Measurements from ENCODE around the gene KAT8. TPM values are rescaled to one million over a fixed set of nuclear protein-coding genes. Genes with fewer than 3 reads are reported as not detected.

KAT8 gene
- total RNA-seq: 41.3 TPM

DNA sequence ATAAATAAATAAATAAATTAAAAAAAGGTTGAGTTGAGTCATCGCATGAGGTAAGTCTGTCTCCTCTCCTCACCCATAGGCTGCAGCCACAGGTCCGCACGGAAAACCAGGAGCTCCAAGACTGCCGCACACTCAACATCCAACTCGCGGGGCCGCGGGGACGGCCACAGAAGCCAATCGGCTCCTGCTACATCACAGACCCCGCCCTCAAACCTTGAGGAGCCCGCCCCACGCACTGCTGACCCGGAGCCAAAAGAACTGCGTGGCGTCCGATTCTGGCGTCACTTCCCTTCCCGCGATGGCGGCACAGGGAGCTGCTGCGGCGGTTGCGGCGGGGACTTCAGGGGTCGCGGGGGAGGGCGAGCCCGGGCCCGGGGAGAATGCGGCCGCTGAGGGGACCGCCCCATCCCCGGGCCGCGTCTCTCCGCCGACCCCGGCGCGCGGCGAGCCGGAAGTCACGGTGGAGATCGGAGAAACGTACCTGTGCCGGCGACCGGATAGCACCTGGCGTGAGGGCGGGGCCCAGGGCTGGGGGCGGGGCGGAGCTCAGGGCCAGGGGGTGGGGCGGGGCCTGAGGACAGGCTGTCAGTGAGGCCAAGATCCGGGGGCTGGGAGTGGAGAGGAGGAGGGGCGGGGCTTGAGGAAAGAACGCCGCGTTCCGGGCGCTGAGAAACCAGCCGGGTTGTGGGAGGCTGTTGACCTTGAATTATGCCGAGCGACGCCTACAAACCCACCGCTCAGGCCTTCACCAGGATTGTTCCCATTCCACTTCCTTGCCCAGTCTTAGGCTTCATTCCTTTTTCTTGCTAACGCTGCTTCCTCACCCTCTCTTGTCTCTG is at the start of gene KAT8:
Gene KAT8 (plus strand): TSS at position 281 of the 839 bp plus-strand sequence. CDS start 18 bp downstream, at position 299.
- peak; percentile 97 for DNase-seq

DNA sequence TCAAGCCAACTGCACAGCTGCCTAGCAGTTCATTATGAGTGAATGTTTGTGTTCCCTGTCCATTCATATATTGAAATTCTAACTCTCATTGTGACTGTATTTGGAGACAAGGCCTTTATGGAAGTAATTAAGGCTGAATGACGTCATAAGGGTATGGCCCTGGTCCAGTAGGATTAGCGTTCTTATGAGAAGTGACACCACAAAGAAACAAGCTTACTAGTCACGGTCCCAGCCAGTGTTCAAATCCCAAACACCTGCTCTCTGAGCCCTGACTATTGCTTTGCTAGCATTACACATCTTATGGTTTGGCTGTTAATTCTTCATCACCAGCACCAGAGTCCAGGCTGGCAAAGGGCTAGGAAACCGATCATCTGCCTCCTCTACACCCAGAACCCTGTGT is 45.6 kb upstream of the KAT8 start:
- peak; percentile 74 for DNase-seq

DNA sequence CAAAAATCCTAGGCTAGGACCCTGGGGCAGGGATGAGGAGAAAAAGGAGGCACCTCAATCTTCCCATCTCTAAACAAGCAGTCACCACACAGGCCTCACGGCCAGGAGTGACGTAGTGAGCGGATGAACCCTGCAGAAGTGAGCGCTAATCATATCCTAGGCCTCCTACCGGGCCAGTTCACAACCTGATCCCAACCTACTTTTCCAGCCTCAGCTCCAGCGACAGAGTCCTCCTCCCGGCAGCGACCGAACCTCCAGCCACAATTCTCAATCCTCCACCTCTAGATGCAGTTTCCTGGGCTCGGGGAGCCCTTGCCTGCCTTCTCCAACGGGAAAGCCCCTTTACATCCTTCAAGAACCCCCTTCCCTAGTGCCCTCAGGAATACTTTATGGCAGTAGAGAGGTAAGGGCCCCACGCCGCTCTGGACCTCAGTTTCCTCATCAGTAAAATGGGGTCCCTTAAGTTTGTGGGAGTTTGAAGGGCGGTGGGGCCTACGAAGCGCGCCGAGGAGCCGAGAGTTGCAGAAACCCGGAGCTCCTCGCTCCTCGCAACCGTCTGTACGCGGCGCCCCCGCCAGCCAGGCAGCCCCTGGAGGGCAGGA is 44.8 kb upstream of the KAT8 start:
- no peak for DNase-seq

DNA sequence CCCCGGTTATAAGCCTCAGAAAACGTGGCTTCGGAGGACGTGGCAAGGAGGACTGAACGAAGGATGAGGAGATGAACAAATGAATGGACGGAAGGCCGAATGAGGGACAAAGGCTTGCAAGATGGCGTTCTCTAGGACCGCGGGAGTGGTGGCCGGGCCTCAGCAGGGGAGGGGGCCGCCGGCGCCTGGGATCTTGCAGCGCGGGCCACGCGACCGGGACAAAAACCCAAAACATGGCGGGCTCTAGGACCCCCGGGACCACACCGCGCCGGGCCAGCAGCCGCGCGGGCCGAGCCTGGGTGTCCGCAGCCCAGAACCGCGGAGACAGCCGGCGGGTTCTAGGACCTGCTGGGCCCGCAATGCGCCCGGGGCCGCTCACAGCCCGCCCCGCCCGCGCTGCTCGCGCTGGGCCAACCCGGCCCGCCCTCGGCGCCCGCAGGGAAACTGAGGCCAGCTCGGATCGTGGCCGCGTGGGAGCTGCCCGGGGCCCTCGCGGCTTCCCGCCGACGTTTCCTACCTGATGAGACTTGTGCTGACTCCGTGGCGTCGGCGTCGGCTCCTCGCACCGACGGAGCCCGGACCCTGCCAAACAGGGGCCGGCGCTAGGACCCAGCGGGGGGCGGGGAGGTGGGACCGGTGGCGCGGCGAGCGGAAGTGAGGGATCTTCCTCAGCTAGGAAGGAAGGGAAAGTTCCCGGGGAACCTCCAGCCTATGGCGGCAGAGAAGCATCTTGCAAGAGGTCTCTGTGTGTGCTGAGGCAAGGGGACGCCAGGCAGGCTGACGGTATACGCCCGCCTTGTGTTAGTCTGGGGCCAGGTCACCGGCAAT is 44.1 kb upstream of the KAT8 start:
- peak; percentile 91 for DNase-seq

DNA sequence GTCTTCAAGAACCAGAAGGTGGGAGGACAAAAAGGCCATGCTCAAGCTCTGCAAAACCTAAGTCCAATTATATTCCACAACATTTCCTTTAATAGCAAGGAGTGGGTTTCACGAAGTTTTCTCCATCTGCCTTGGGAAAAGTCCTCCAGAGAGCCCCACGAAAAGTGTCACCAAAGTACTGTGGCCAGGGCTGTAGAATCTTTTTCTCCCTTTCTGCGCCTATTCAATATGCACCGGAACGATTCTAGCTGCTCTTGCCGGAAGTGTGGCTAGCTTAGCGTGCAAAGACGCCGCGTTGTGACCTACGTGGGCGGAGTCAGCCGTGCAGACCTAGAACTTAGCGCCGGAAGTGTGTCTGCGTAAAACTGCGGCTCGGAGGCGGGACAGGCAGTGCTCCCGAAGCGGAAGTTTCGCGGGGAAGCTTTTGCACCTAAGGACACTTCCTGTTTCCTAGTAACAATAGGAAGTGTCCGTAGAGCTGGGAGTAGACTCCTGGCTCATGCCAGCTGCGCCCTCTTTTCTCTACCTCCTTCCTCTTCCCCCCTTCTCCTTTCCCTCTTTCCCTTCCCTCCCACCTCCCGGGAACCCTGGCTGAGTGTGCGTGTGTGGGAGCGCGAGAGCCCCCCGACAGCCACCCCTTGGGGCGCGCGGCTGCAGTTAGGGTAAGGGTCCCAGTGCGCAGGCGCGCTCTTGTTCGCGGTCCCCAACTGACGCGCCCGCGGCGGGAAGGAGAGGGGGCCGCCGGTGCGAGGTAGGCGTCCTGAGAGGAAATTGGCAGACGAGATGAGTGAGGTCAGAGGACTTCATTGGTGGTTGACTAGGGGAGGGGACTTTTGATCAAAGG is 43.3 kb upstream of the KAT8 start, which contains the start of the genes ZNF646 and ZNF668:
Gene ZNF646 (plus strand): TSS at position 453 of the 844 bp plus-strand sequence. CDS start 1,903 bp downstream, outside the sequence.
Gene ZNF668 (minus strand): TSS at position 271 of the 844 bp plus-strand sequence. CDS start 9,781 bp downstream, outside the sequence.
- peak; percentile 99 for DNase-seq

DNA sequence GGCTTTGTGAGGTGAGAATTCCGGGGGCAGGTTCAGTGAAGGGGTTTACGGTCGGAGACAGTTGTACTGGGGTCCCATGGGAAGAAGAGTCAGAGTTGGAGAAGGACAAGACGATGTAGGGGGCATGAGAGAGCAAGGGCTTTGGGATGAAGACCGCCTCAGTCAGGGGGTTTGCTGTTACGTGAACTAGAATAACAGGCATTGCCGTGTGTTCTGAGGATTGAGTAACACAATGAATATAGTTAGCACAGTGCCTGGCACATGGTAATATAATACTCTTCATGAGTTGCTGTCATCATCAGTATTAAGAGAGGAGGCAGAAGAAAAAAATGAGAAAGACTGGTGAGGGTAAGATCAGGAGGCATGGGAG is 42.7 kb upstream of the KAT8 start:
- DNase-seq: no peak

DNA sequence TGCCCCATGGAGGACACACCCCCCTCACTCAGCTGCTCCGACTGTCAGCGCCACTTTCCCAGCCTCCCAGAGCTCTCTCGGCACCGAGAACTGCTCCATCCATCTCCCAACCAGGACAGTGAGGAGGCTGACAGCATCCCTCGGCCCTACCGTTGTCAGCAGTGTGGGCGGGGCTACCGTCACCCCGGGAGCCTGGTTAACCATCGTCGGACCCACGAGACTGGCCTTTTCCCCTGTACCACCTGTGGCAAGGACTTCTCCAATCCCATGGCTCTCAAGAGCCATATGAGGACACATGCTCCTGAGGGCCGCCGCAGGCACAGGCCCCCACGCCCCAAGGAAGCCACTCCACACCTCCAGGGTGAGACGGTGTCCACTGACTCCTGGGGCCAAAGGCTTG is 41.1 kb upstream of the KAT8 start:
- no peak for DNase-seq

DNA sequence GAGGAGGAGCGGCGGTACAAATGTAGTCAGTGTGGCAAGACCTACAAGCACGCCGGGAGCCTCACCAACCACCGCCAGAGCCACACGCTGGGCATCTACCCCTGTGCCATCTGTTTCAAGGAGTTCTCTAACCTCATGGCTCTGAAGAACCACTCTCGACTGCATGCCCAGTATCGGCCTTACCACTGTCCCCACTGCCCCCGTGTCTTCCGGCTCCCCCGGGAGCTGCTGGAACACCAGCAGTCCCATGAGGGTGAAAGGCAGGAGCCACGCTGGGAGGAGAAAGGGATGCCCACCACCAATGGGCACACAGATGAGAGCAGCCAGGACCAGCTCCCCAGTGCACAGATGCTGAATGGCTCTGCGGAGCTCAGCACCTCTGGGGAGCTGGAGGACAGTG is 40.4 kb upstream of the KAT8 start:
- DNase-seq: no peak

DNA sequence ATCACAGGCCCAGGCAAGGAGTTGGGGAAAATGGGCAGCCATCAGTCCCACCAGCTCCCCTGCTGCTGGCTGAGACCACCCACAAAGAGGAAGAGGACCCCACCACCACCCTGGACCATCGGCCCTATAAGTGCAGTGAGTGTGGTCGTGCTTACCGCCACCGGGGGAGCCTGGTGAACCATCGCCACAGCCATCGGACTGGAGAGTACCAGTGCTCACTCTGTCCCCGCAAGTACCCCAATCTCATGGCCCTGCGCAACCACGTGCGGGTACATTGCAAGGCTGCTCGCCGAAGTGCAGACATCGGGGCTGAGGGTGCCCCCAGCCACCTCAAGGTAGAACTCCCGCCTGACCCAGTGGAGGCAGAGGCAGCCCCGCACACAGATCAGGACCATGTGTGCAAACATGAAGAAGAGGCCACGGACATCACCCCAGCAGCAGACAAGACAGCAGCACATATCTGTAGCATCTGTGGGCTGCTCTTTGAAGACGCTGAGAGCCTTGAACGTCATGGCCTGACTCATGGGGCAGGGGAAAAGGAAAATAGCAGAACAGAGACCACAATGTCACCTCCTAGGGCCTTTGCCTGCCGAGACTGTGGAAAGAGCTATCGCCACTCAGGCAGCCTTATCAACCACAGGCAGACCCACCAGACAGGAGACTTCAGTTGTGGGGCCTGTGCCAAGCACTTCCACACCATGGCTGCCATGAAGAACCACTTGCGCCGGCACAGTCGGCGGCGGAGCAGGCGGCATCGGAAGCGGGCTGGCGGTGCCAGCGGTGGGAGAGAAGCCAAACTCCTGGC is 39.7 kb upstream of the KAT8 start:
- DNase-seq: no peak

DNA sequence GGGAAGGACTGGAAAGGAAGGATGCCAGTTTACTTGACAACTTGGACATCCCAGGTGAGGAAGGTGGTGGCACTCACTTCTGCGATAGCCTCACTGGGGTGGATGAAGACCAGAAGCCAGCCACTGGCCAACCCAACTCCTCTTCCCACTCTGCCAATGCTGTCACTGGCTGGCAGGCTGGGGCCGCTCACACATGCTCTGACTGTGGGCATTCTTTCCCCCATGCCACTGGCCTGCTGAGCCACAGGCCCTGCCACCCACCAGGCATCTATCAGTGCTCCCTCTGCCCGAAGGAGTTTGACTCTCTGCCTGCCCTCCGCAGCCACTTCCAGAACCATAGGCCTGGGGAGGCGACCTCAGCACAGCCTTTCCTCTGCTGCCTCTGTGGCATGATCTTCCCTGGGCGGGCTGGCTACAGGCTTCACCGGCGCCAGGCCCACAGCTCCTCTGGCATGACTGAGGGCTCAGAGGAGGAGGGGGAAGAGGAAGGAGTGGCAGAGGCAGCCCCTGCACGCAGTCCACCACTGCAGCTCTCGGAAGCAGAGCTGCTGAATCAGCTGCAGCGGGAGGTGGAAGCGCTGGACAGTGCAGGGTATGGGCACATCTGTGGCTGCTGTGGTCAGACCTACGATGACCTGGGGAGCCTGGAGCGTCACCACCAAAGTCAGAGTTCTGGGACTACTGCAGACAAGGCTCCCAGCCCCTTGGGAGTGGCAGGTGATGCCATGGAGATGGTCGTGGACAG is 38.7 kb upstream of the KAT8 start:
- no peak for DNase-seq

DNA sequence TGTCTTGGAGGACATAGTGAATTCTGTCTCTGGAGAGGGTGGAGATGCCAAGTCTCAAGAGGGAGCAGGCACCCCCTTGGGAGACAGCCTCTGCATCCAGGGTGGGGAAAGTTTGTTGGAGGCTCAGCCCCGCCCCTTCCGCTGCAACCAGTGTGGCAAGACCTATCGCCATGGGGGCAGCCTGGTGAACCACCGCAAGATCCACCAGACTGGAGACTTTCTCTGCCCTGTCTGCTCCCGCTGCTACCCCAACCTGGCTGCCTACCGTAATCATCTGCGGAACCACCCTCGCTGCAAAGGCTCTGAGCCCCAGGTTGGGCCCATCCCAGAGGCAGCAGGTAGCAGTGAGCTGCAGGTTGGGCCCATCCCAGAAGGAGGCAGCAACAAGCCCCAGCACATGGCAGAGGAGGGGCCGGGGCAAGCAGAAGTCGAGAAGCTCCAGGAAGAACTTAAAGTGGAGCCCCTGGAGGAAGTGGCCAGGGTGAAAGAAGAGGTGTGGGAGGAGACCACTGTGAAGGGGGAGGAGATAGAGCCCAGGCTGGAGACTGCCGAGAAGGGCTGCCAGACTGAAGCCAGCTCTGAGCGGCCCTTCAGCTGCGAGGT is 38.0 kb upstream of the KAT8 start:
- no peak for DNase-seq

DNA sequence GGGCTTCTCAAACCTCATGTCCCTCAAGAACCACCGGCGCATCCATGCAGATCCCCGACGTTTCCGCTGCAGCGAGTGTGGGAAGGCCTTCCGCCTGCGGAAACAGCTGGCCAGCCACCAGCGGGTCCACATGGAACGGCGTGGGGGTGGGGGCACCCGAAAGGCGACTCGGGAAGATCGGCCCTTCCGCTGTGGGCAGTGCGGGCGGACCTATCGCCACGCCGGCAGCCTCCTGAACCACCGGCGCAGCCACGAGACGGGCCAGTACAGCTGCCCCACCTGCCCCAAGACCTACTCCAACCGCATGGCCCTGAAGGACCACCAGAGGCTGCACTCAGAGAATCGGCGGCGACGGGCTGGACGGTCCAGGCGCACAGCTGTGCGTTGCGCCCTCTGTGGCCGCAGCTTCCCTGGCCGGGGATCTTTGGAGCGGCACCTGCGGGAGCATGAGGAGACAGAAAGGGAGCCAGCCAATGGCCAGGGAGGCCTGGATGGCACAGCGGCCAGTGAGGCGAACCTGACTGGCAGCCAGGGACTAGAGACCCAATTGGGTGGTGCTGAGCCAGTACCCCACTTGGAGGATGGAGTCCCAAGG is 37.3 kb upstream of the KAT8 start:
- DNase-seq: no peak

DNA sequence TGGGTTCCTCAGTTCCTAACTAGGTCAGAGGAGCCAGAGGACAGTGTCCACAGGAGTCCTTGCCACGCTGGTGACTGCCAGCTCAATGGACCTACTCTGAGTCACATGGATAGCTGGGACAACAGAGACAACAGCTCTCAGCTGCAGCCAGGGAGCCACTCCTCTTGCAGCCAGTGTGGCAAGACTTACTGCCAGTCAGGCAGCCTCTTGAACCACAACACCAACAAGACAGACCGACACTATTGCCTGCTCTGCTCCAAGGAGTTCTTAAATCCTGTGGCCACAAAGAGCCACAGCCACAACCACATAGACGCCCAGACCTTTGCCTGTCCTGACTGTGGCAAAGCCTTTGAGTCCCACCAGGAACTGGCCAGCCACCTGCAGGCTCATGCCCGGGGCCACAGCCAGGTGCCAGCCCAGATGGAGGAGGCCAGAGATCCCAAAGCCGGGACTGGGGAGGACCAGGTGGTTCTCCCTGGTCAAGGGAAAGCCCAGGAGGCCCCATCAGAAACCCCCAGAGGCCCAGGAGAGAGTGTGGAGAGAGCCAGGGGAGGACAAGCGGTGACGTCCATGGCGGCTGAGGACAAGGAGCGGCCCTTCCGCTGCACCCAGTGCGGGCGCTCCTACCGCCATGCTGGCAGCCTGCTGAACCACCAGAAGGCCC is 36.6 kb upstream of the KAT8 start:
- no peak for DNase-seq

DNA sequence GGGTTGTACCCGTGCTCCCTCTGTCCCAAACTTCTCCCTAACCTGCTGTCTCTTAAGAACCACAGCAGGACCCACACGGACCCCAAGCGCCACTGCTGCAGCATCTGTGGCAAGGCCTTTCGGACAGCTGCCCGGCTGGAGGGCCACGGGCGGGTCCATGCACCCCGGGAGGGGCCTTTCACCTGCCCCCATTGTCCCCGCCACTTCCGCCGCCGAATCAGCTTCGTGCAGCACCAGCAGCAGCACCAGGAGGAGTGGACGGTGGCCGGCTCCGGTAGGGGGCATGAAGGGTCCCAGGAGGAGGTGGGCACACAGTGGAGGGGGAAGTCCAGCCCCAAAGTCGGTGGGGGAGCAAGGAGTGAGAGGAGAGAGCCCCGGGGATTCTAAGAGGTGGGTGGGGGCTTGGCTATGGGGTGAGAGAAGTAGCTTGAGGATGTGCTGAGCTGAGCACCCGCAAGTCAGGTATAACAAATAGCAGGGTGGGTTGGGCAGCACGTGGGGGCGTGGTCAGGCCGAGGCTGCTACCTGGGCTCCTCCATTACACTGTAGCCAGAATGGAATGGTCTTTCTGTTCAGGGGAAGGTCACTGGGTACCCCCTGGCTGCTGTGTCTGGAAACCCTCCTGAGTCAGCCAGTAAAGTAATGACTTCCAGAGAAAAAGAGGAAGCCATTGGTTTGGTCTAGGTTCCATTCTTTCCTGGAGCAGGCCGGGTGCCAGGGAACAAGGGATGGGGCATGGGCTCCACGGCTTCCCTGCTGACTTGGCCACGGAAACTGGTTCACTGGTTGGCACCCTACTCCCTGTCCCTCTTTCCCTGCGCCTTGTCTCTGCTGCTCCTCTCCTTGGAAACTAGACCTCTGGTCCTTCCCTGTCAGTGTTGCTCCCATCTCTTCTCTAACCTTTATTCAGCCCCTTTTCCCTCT is 35.8 kb upstream of the KAT8 start:
- no peak for DNase-seq

DNA sequence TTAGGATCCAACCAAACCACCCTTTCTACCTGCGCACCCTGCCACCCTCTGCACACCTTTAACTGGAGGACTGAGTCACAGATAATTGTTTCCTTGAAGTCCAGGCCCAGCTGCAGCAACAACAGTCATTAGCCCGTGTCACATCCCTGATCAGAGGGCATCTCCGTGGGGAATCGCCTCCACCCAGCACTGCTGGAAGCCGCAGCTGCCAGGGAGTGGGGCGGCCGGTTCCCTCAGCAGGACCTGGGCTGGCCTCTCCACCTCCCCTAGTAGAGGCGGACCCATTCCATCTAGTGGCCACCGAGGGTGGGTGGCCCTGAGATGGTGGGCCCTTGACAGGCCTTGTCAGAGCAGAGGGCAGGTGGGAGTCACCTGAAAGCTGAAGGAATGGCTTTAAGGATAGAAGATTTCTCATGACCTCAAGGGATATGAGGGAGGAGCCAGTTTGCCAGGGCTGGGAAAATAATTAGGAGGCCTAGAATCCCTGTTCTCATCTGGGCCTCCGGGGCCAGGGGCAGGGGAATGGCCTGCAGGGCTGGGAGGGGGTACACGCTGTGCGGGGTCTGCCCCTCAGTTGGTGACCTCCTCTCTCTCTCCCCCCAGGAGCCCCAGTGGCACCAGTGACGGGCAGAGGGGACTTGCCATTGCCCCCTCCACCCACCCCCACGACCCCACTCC is 35.0 kb upstream of the KAT8 start:
- no peak for DNase-seq

DNA sequence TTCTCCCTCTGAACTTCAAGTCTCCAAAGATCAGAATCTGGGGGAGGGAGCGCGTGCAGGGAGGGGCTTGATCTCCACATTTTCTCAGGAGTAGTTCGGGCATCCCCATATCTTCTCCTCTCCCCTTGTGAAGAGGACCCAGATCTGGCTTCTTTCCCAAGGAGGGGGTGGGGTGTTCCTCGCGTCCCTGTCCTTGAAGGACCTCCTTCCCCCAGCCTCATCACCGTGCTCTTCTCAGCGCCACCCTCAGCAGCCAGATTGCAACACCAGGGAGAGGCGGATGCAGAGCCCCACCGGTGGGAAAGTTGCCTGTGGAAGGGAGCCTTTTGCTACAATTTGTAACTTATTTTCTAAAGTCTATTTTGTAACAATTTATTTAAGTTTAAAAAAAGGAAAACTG is 34.4 kb upstream of the KAT8 start:
- no peak for DNase-seq

DNA sequence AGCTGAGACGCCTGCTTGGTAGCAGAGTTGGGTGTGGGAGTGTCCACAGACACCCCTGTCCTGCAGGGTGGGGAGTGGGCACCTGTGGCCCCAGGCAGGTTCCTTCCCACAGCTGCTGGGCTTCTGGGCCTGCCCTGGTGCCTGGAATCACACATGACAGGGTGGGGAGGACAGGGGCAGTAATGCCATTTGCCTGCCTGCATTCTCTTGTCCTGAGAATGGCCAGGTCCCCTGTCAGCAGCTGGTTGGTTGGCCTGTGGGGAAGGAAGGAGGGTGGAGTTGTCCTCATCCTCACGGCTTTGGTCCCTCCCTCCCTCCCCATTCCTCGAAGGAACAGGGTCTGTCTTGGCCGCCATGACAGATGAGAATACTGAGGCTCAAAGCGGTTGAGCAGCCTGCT is 33.9 kb upstream of the KAT8 start:
- no peak for DNase-seq

Data from skin of body (tissue), 2 donors.